ENCODE data around the gene BACE2.
"Not testable (repeated sequence)": the region's sequence is repeated elsewhere in the genome, so short reads cannot be mapped to it uniquely, and the experiment has no call there.

BACE2 gene

DNA sequence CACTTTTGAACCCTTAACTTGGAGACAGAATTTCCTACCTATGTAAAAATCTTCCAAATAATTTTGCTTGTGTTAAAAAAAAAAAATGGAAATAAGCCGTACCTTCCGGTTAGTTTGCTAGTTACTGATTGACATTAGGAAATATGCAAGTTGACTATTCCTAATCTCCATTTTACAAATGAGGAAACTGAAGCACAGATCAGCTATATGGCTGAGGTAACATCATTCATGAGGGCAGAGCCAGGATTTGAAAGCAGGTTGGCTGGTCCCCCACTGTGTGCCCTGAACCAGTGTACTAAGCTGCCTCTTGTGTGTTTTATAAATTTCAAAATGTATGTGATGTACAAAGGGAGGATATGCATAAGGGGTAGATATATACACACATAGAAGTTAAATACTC is 29.6 kb downstream of the BACE2 start:
- H3K27ac ChIP-seq = no peak overlapping the region
- no peak for TF ChIP-seq ZFX (IDR thresholded peaks at IDR 0.05)
- TF ChIP-seq, protein P1, sequence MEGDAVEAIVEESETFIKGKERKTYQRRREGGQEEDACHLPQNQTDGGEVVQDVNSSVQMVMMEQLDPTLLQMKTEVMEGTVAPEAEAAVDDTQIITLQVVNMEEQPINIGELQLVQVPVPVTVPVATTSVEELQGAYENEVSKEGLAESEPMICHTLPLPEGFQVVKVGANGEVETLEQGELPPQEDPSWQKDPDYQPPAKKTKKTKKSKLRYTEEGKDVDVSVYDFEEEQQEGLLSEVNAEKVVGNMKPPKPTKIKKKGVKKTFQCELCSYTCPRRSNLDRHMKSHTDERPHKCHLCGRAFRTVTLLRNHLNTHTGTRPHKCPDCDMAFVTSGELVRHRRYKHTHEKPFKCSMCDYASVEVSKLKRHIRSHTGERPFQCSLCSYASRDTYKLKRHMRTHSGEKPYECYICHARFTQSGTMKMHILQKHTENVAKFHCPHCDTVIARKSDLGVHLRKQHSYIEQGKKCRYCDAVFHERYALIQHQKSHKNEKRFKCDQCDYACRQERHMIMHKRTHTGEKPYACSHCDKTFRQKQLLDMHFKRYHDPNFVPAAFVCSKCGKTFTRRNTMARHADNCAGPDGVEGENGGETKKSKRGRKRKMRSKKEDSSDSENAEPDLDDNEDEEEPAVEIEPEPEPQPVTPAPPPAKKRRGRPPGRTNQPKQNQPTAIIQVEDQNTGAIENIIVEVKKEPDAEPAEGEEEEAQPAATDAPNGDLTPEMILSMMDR (conservative IDR thresholded peaks at IDR 0.05) = no peak

GRCh38 chr21:41198647-41199046 is 30.7 kb downstream of the BACE2 start:
- not testable (repeated sequence) for H3K27ac ChIP-seq

- TF ChIP-seq, protein P1 (conservative IDR thresholded peaks at IDR 0.05) = no peak
- no peak for TF ChIP-seq ZFX (IDR thresholded peaks at IDR 0.05)
- H3K27ac ChIP-seq = no peak overlapping the region
These were observed 31.2 kb downstream of the BACE2 start for GRCh38 chr21:41199123-41199522.

- no peak overlapping the region for H3K27ac ChIP-seq
- no peak for TF ChIP-seq ZFX (IDR thresholded peaks at IDR 0.05)
- TF ChIP-seq, protein P1 (conservative IDR thresholded peaks at IDR 0.05) = no peak
These were observed 31.6 kb downstream of the BACE2 start for GRCh38 chr21:41199588-41199987.

GRCh38 chr21:41201385-41201784 is 33.4 kb downstream of the BACE2 start:
- TF ChIP-seq, protein P1 (conservative IDR thresholded peaks at IDR 0.05) = no peak
- no peak for TF ChIP-seq ZFX (IDR thresholded peaks at IDR 0.05)
- no peak overlapping the region for H3K27ac ChIP-seq

DNA sequence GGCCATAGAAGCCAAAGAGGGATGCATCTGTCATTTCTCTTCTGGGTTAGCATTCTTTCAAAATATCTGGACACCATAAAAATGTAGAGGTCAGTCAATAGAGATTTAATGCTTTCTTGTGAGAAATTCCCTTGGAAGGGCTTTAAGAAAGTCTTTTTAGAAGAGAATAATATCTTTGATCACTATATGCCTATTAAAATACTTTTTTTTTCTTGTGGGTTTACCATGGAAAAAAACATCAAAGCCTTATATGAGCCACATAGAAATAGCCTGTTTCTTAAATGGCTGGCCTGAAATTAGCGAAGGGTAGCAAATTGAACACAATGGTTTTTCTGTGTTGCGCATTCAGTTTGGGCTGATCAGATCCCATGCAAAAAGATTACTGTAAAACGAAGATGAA is 36.8 kb downstream of the BACE2 start:
- no peak for TF ChIP-seq ZFX (IDR thresholded peaks at IDR 0.05)
- TF ChIP-seq, protein P1 (conservative IDR thresholded peaks at IDR 0.05) = no peak
- no peak overlapping the region for H3K27ac ChIP-seq

- no peak overlapping the region for H3K27ac ChIP-seq
- TF ChIP-seq, protein P1 (conservative IDR thresholded peaks at IDR 0.05) = no peak
- no peak for TF ChIP-seq ZFX (IDR thresholded peaks at IDR 0.05)
These were observed 39.7 kb downstream of the BACE2 start for GRCh38 chr21:41207401-41208375.

DNA sequence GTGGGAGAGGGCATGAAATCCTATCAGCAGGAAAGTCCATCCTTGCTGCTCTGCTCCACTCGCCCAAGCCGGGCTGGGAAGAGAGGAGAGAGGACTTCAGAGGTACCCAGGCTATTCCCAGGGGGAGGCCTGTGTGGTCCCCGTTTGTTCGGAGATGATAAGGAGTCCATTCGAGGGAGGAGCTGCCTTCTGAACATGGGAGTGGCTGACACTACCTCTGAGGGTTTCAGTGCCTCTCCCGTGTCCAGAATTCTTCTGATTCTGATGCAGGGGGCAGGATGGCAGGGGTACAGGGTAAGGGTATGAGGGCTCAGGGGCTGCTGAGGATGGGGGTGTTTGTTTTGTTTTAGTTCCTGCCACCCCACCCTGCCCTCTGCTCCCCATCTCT is 40.4 kb downstream of the BACE2 start:
- TF ChIP-seq, protein P1 (conservative IDR thresholded peaks at IDR 0.05) = no peak
- no peak for TF ChIP-seq ZFX (IDR thresholded peaks at IDR 0.05)
- H3K27ac ChIP-seq = no peak overlapping the region
